Measurements from ENCODE around the gene ASPG.

The ASPG gene

GRCh38 chr14:104154246-104154645 is 68.7 kb downstream of the ASPG start:
- CTCF ChIA-PET = no interaction called here
- no peak overlapping the region for H3K4me3 ChIP-seq (ENCODE audit: low read depth, low read length)
- H3K36me3 ChIP-seq (ENCODE audit: control insufficient read depth in 2 of 2, insufficient read depth in 1 of 2, low read length in 2 of 2) = peaks cover 0 to 17% of the 10 kb centered on the region in 2 experiments; a peak in 1 of 3 replicates
- no peaks in the 10 kb centered on the region for H3K9me3 ChIP-seq (ENCODE audit: control insufficient read depth, insufficient read depth, low read depth, low read length)
- no peak overlapping the region for H3K27ac ChIP-seq (ENCODE audit: extremely low read depth, low read depth, low read length)
- peaks cover 10% of the 10 kb centered on the region for H3K4me1 ChIP-seq (ENCODE audit: control insufficient read depth, insufficient read depth, low read length)
- POLR2A ChIA-PET = no interaction called here
- TF ChIP-seq ZNF138 (tag by site-specific recombination; IDR thresholded peaks at IDR 0.05; ENCODE audit: borderline replicate concordance) (no peak), OSR2 (tag by site-specific recombination; IDR thresholded peaks at IDR 0.05) (no peak), MEIS1 (CRISPR knock-in tag; IDR thresholded peaks at IDR 0.05; ENCODE audit: borderline replicate concordance) (no peak), ZBTB17 (tag by site-specific recombination; IDR thresholded peaks at IDR 0.05) (no peak), ZSCAN5A (tag by site-specific recombination; IDR thresholded peaks at IDR 0.05) (no peak), ZNF785 (tag by site-specific recombination; IDR thresholded peaks at IDR 0.05) (no peak), PRDM1 (tag by site-specific recombination; IDR thresholded peaks at IDR 0.05) (no peak), ZFP41 (tag by site-specific recombination; IDR thresholded peaks at IDR 0.05; ENCODE audit: borderline replicate concordance) (no peak), YY2 (tag by site-specific recombination; IDR thresholded peaks at IDR 0.05) (no peak), IKZF3 (tag by site-specific recombination; IDR thresholded peaks at IDR 0.05) (no peak), SP7 (tag by site-specific recombination; IDR thresholded peaks at IDR 0.05) (no peak), ZNF350 (tag by site-specific recombination; IDR thresholded peaks at IDR 0.05) (no peak), ZNF670 (tag by site-specific recombination; IDR thresholded peaks at IDR 0.05; ENCODE audit: low read depth) (no peak), ZBTB20 (tag by site-specific recombination; IDR thresholded peaks at IDR 0.05) (no peak), ZNF404 (tag by site-specific recombination; IDR thresholded peaks at IDR 0.05) (no peak)

GRCh38 chr14:104155513-104155912 is 70.0 kb downstream of the ASPG start:
- no peak overlapping the region for H3K27ac ChIP-seq (ENCODE audit: extremely low read depth, low read depth, low read length)
- TF ChIP-seq REST (tag by site-specific recombination; IDR thresholded peaks at IDR 0.05) (no peak), ZFHX2 (tag by site-specific recombination; conservative IDR thresholded peaks at IDR 0.05) (peak; percentile 7; the same call in 1 of the 2 replicates)
- ChIA-PET CTCF (no interaction called here), POLR2A (no interaction called here)
- peaks cover 0 to 17% of the 10 kb centered on the region in 2 experiments; a peak in 1 of 3 replicates for H3K36me3 ChIP-seq (ENCODE audit: control insufficient read depth in 2 of 2, insufficient read depth in 1 of 2, low read length in 2 of 2)
- H3K4me1 ChIP-seq (ENCODE audit: control insufficient read depth, insufficient read depth, low read length) = 0 out of 2 replicates have a peak, but pooled peaks cover 2% of the 10 kb centered on the region
- no peak overlapping the region for H3K4me3 ChIP-seq (ENCODE audit: low read depth, low read length)
- H3K9me3 ChIP-seq (ENCODE audit: control insufficient read depth, insufficient read depth, low read depth, low read length) = no peaks in the 10 kb centered on the region

- no peak overlapping the region for H3K27ac ChIP-seq (ENCODE audit: extremely low read depth, low read depth, low read length)
- H3K9me3 ChIP-seq (ENCODE audit: control insufficient read depth, insufficient read depth, low read depth, low read length) = no peaks in the 10 kb centered on the region
- POLR2A ChIA-PET = no interaction called here
- H3K4me3 ChIP-seq (ENCODE audit: low read depth, low read length) = no peak overlapping the region
- H3K36me3 ChIP-seq (ENCODE audit: control insufficient read depth in 2 of 2, insufficient read depth in 1 of 2, low read length in 2 of 2) = peaks cover 0 to 17% of the 10 kb centered on the region in 2 experiments; a peak in 1 of 3 replicates
- CTCF ChIA-PET = interaction anchor here (0.6 to 0.9 kb wide), 2 partner anchors 13 to 436 kb away, joined by 3 read pairs; no protein-coding TSS in a partner anchor
- TF ChIP-seq ZFP3 (tag by site-specific recombination; IDR thresholded peaks at IDR 0.05; ENCODE audit: low read depth) = peak; percentile 77
- TF ChIP-seq ZNF146 (tag by site-specific recombination; IDR thresholded peaks at IDR 0.05) = no peak
- TF ChIP-seq ZNF184 (tag by site-specific recombination; IDR thresholded peaks at IDR 0.05) = no peak
- TF ChIP-seq ZBTB49 (tag by site-specific recombination; IDR thresholded peaks at IDR 0.05; ENCODE audit: low read depth) = no peak
- no peaks in the 10 kb centered on the region for H3K4me1 ChIP-seq (ENCODE audit: control insufficient read depth, insufficient read depth, low read length)
Measured at GRCh38 chr14:104156142-104156541, 70.6 kb downstream of the ASPG start.

Data from HEK293 (cell line).